Tibial nerve (tissue), 4 donors: ENCODE results near the gene LRRC51.

Source experiments
- CTCF ChIP-seq, 5 experiments: fragments of 200-600 bp in 3 of 5; fragments of 450-650 bp in 2 of 5; sonication (generic) in 3 of 5; IDR thresholded peaks; one replicate each; pipeline ENCODE4 v1.5.1; 2016 to 2019; ENCODE audit warnings: antibody characterized with exemption in 5 of 5, mild to moderate bottlenecking in 3 of 5, moderate library complexity in 2 of 5
- EP300 ChIP-seq, 2 donors: sonication (generic); formaldehyde crosslinking; IDR thresholded peaks; one replicate each; pipeline ENCODE4 v1.6.1; 2017; ENCODE audit warnings: antibody characterized with exemption in 2 of 2, mild to moderate bottlenecking in 1 of 2
- POLR2A ChIP-seq, 2 donors: fragments of 450-650 bp; IDR thresholded peaks; one replicate each; pipeline ENCODE4 v1.6.1; 2017; ENCODE audit warnings: antibody characterized with exemption in 2 of 2, mild to moderate bottlenecking in 2 of 2, moderate library complexity in 2 of 2

DNA sequence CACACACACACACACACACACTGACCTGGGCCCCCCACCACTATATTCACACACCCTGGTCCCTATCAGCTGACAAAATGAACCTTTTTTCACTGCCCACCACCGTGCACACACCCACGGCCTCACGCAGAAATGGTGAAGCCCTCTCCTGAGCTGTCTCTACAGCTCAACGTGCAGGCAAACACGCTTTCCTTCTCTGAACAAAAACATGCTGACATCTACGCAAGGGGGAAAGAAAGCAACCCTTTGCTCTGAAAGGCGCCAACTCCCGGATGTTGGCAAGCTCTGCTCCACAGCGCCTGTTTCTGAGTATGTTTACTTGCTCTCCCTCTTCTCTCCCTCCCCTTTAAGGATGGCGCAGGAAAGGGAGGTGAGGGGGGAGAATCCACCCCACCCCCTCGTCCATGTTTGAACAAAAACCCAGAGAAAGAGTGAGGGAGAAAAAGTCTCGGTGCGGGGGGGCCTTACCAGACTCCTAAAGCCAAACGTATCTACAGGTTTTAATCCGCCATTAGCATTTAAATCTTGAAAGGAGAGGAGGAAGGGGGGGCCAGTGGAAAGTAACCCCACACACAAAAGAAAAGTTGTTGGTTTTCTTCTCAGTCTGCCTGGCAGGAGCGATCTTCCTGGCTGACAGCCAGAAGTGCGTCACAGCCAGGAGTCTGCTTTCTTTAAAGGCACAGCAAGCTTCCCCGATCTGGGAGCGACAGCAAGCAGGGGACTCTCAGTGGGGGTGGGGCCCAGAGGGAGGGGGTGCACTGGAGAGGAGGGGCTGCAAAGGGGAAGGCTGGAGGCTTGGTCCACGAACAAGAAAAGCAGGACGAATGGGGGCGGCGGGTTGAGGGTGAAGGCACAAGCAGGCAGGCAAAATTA lies 39.9 kb upstream of the LRRC51 start:
- TF ChIP-seq CTCF (IDR thresholded peaks at IDR 0.05) (peak in 2 of 5 experiments; percentile 6 to 31), POLR2A (IDR thresholded peaks at IDR 0.05) (peak; percentile 38 to 71), EP300 (IDR thresholded peaks at IDR 0.05) (peak; percentile 77 to 97)
